Measurements from ENCODE around the gene COG7.
"Not testable (repeated sequence)": the region's sequence is repeated elsewhere in the genome, so short reads cannot be mapped to it uniquely, and the experiment has no call there.

DNA sequence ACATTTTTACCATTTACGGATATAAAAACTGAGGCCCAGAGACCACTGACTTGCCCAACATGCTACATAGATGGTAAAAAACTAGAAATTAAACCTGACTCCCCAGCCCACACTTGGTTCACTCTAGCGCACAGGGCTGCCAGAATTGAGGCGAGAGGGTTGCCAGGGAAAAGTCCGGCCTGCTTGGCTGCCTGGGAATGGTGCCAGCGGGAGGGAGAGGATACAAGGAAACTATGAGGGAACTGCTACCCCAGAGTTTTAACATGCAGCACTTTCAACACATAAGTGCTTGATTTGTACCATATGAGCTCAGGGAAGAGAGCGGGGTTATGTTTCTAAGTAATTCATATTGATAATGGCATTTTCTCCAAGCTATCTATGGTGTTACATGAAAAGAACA is 10.0 kb upstream of the COG7 start:
- TF ChIP-seq, protein P1, sequence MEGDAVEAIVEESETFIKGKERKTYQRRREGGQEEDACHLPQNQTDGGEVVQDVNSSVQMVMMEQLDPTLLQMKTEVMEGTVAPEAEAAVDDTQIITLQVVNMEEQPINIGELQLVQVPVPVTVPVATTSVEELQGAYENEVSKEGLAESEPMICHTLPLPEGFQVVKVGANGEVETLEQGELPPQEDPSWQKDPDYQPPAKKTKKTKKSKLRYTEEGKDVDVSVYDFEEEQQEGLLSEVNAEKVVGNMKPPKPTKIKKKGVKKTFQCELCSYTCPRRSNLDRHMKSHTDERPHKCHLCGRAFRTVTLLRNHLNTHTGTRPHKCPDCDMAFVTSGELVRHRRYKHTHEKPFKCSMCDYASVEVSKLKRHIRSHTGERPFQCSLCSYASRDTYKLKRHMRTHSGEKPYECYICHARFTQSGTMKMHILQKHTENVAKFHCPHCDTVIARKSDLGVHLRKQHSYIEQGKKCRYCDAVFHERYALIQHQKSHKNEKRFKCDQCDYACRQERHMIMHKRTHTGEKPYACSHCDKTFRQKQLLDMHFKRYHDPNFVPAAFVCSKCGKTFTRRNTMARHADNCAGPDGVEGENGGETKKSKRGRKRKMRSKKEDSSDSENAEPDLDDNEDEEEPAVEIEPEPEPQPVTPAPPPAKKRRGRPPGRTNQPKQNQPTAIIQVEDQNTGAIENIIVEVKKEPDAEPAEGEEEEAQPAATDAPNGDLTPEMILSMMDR (IDR thresholded peaks at IDR 0.05), result not testable (repeated sequence)
- not testable (repeated sequence) for TF ChIP-seq POLR2A, EP300 (IDR thresholded peaks at IDR 0.05)
- TF ChIP-seq POLR2AphosphoS5 (IDR thresholded peaks at IDR 0.05), result peak; percentile 46
